Measurements from ENCODE around the gene NOX5.
A peak's percentile ranks its signal among the peaks of the same experiment; 100 is the strongest.
"Not testable (repeated sequence)": the region's sequence is repeated elsewhere in the genome, so short reads cannot be mapped to it uniquely, and the experiment has no call there.

Gene NOX5

GRCh38 chr15:69014454-69014853 lies at the start of gene NOX5:
Gene NOX5 (plus strand): TSS chr15:69014695. CDS start chr15:69014736, 41 bp downstream.
- DNase-seq (ENCODE audit: low spot score) = peak; percentile 42

- no peak for DNase-seq (ENCODE audit: low spot score)
Measured at GRCh38 chr15:68966996-68967395, 47.5 kb upstream of the NOX5 start.

- no peak for DNase-seq (ENCODE audit: low spot score)
Measured at GRCh38 chr15:68967948-68968347, 46.5 kb upstream of the NOX5 start.

- no peak for DNase-seq (ENCODE audit: low spot score)
Measured at GRCh38 chr15:68969298-68969697, 45.2 kb upstream of the NOX5 start.

GRCh38 chr15:68972201-68973065 lies 42.1 kb upstream of the NOX5 start:
- DNase-seq (ENCODE audit: low spot score) = no peak

GRCh38 chr15:68975651-68976160 lies 38.8 kb upstream of the NOX5 start:
- DNase-seq (ENCODE audit: low spot score) = not testable (repeated sequence)

- not testable (repeated sequence) for DNase-seq (ENCODE audit: low spot score)
Measured at GRCh38 chr15:68977426-68977825, 37.1 kb upstream of the NOX5 start.

GRCh38 chr15:68979006-68979405 lies 35.5 kb upstream of the NOX5 start:
- no peak for DNase-seq (ENCODE audit: low spot score)

- no peak for DNase-seq (ENCODE audit: low spot score)
Measured at GRCh38 chr15:68979816-68980215, 34.7 kb upstream of the NOX5 start.

- no peak for DNase-seq (ENCODE audit: low spot score)
Measured at GRCh38 chr15:68980786-68981185, 33.7 kb upstream of the NOX5 start.

GRCh38 chr15:68981941-68982340 lies 32.6 kb upstream of the NOX5 start:
- DNase-seq (ENCODE audit: low spot score) = no peak

GRCh38 chr15:68982976-68983563 lies 31.4 kb upstream of the NOX5 start:
- DNase-seq (ENCODE audit: low spot score) = no peak

- no peak for DNase-seq (ENCODE audit: low spot score)
Measured at GRCh38 chr15:68983961-68984481, 30.5 kb upstream of the NOX5 start.

GRCh38 chr15:68984586-68984985 lies 29.9 kb upstream of the NOX5 start:
- no peak for DNase-seq (ENCODE audit: low spot score)

GRCh38 chr15:68985361-68985891 lies 29.1 kb upstream of the NOX5 start:
- DNase-seq (ENCODE audit: low spot score) = no peak

- no peak for DNase-seq (ENCODE audit: low spot score)
Measured at GRCh38 chr15:68986322-68986721, 28.2 kb upstream of the NOX5 start.

GRCh38 chr15:68987120-68987519 lies 27.4 kb upstream of the NOX5 start:
- no peak for DNase-seq (ENCODE audit: low spot score)

GRCh38 chr15:68987676-68988075 lies 26.8 kb upstream of the NOX5 start:
- DNase-seq (ENCODE audit: low spot score) = no peak

- no peak for DNase-seq (ENCODE audit: low spot score)
Measured at GRCh38 chr15:68989541-68990230, 24.8 kb upstream of the NOX5 start.

GRCh38 chr15:68990231-68990991 lies 24.1 kb upstream of the NOX5 start:
- no peak for DNase-seq (ENCODE audit: low spot score)

- no peak for DNase-seq (ENCODE audit: low spot score)
Measured at GRCh38 chr15:68990992-68991500, 23.4 kb upstream of the NOX5 start.

Data from LoVo (cell line).